ENCODE results near the gene BCAS3.

DNA sequence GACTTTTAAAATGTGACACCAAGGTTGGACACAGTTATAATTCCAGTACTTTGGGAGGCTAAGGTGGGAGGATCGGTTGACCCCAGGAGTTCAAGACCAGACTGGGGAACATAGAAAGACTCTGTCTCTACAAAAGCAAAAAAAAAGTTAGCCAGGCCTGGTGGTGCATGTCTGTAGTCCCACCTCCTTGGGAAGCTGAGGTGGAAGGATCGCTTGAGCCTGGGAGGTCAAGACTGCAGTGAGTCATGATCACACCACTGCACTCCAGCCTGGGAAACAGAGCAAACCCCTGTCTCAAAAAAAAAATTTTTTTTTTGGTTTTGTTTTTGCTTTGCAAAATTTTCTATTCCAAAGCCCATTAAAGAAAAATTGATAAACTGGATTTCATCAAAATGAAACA is 281.4 kb downstream of the BCAS3 start:
- TF ChIP-seq, protein P1, sequence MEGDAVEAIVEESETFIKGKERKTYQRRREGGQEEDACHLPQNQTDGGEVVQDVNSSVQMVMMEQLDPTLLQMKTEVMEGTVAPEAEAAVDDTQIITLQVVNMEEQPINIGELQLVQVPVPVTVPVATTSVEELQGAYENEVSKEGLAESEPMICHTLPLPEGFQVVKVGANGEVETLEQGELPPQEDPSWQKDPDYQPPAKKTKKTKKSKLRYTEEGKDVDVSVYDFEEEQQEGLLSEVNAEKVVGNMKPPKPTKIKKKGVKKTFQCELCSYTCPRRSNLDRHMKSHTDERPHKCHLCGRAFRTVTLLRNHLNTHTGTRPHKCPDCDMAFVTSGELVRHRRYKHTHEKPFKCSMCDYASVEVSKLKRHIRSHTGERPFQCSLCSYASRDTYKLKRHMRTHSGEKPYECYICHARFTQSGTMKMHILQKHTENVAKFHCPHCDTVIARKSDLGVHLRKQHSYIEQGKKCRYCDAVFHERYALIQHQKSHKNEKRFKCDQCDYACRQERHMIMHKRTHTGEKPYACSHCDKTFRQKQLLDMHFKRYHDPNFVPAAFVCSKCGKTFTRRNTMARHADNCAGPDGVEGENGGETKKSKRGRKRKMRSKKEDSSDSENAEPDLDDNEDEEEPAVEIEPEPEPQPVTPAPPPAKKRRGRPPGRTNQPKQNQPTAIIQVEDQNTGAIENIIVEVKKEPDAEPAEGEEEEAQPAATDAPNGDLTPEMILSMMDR (IDR thresholded peaks at IDR 0.05): no peak
- no peak for TF ChIP-seq POLR2A (IDR thresholded peaks at IDR 0.05)

Data from heart left ventricle (tissue), 13 donors.